HepG2 (cell line): ENCODE measurements around the gene KRTAP3-3. TPM values are rescaled to one million over a fixed set of nuclear protein-coding genes. Genes with fewer than 3 reads are reported as not detected.

Source experiments
- ERF ChIP-seq: IDR thresholded peaks from 2 replicates; pipeline ENCODE4 v1.6.1; 2018; ENCODE audit warnings: missing biosample characterization, missing genetic modification reagents
- HHEX ChIP-seq: IDR thresholded peaks from 2 replicates; pipeline ENCODE4 v1.6.1; 2016; ENCODE audit warnings: control low read depth
- HMG20A ChIP-seq: IDR thresholded peaks from 2 replicates; pipeline ENCODE4 v1.6.1; 2016; ENCODE audit warnings: borderline replicate concordance
- HNRNPH1 ChIP-seq: fragments of 200-400 bp; formaldehyde crosslinking; optimal IDR thresholded peaks from 2 replicates; pipeline ENCODE3; 2017; ENCODE audit warnings: mild to moderate bottlenecking, low read depth, low read length
- HNRNPL ChIP-seq: fragments of 200-400 bp; formaldehyde crosslinking; IDR thresholded peaks from 2 replicates; pipeline ENCODE4 v1.6.1; 2017; ENCODE audit warnings: mild to moderate bottlenecking, low read depth, low read length
- HOXA5 ChIP-seq: sonication (generic); formaldehyde crosslinking; IDR thresholded peaks from 2 replicates; pipeline ENCODE4 v1.4.0; 2020; ENCODE audit warnings: missing genetic modification reagents
- IKZF1 ChIP-seq: fragments of 450-650 bp; IDR thresholded peaks from 2 replicates; pipeline ENCODE4 v1.7.1; 2016
- MIER2 ChIP-seq: IDR thresholded peaks from 2 replicates; pipeline ENCODE4 v1.6.1; 2016; ENCODE audit warnings: missing biosample characterization, missing genetic modification reagents
- RFX5 ChIP-seq: IDR thresholded peaks from 2 replicates; pipeline ENCODE4 v1.6.1; 2011; ENCODE audit warnings: low read depth, low read length, improper control_type of control experiment
- RXRB ChIP-seq: IDR thresholded peaks from 2 replicates; pipeline ENCODE4 v1.6.1; 2016; ENCODE audit warnings: borderline replicate concordance, missing genetic modification reagents, missing compliant biosample characterization
- TCF7 ChIP-seq: sonication (generic); IDR thresholded peaks from 2 replicates; pipeline ENCODE4 v1.6.1; 2016; ENCODE audit warnings: antibody characterized with exemption, low read depth
- ZKSCAN8 ChIP-seq: IDR thresholded peaks from 2 replicates; pipeline ENCODE4 v1.6.1; 2016; ENCODE audit warnings: borderline replicate concordance, missing genetic modification reagents, missing compliant biosample characterization
- ZNF468 ChIP-seq: sonication (generic); formaldehyde crosslinking; IDR thresholded peaks from 2 replicates; pipeline ENCODE4 v1.8.0; 2022; ENCODE audit warnings: mild to moderate bottlenecking, moderate library complexity, missing genetic modification reagents
- ZNF556 ChIP-seq: sonication (generic); formaldehyde crosslinking; IDR thresholded peaks from 2 replicates; pipeline ENCODE4 v1.4.0; 2020; ENCODE audit warnings: mild to moderate bottlenecking, missing genetic modification reagents, borderline replicate concordance
- ZNF737 ChIP-seq: sonication (generic); formaldehyde crosslinking; IDR thresholded peaks from 2 replicates; pipeline ENCODE4 v1.5.0; 2020; ENCODE audit warnings: missing genetic modification reagents, mild to moderate bottlenecking, borderline replicate concordance
- ZNF772 ChIP-seq: sonication (generic); formaldehyde crosslinking; IDR thresholded peaks from 2 replicates; pipeline ENCODE4 v1.5.0; 2020; ENCODE audit warnings: mild to moderate bottlenecking, missing genetic modification reagents
- ZSCAN25 ChIP-seq: sonication (generic); formaldehyde crosslinking; IDR thresholded peaks from 2 replicates; pipeline ENCODE4 v1.8.0; 2022; ENCODE audit warnings: mild to moderate bottlenecking, missing genetic modification reagents
- polyA plus RNA-seq, 8 experiments: library from polyadenylated mRNA; depleted of rRNA in 3 of 8; stranded (reverse) in 7 of 8; unstranded in 1 of 8; fragments of >200 nt; fragmentation: Illumina TruSeq in 4 of 8; extraction: Trizol in 4 of 8; gene quantifications; 2 replicates each; pipeline versions ENCODE4 v1.2.1 to v1.2.3, GENCODE V29; 2011 to 2016; ENCODE audit warnings: low read depth in 4 of 8, missing spikeins in 1 of 8, mixed read lengths in 1 of 8; ENCODE audit not compliant: insufficient read depth in 1 of 8
- total RNA-seq, 5 experiments: library from RNA; depleted of rRNA; stranded (reverse); fragments of >200 nt; fragmentation: Illumina TruSeq; extraction: Trizol; gene quantifications; 2 replicates each; pipeline ENCODE4 v1.2.3, GENCODE V29; 2016; ENCODE audit warnings: low read depth in 1 of 5
- TF ChIP-seq, protein P1 (sequence below): sonication (generic); formaldehyde crosslinking; IDR thresholded peaks from 2 replicates; pipeline ENCODE4 v1.5.0; 2020; ENCODE audit warnings: mild to moderate bottlenecking, missing genetic modification reagents, borderline replicate concordance
- TF ChIP-seq, protein P2 (sequence below): IDR thresholded peaks from 2 replicates; pipeline ENCODE4 v1.6.1; 2016; ENCODE audit warnings: low read depth
- TF ChIP-seq, protein P3 (sequence below): sonication (generic); formaldehyde crosslinking; IDR thresholded peaks from 2 replicates; pipeline ENCODE4 v1.4.0; 2020; ENCODE audit warnings: missing genetic modification reagents
- TF ChIP-seq, protein P4 (sequence below): sonication (generic); formaldehyde crosslinking; IDR thresholded peaks from 2 replicates; pipeline ENCODE4 v1.5.0; 2020; ENCODE audit warnings: missing genetic modification reagents
- TF ChIP-seq, protein P5 (sequence below): sonication (generic); formaldehyde crosslinking; IDR thresholded peaks from 2 replicates; pipeline ENCODE4 v1.4.0; 2020; ENCODE audit warnings: missing genetic modification reagents

KRTAP3-3 gene
- total and polyA plus RNA-seq, 2 of the 13 experiments (the other 11 are each of a cell fraction or from before 2014, with no cell fraction given), result not detected

DNA sequence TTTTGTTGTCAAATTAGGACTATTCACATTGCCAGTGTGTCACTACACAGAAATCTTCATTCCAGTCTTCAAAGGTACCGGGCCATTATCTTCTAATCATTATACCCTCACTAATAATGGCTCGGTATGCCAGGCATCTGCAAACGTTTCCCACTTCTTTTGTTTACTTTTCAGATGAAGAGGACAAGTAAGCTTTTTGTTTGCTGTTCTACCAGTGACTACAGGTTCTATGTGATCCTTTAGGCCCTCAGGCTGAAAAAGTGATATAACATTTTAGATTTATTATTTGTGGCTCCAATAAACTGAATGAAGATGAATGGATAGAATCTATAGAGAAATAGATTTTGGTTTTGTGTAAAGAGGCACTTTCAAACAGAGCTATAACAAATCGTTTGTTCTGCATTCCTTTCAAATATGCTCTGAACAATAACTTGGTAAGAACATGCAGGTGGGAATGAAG, 15.4 kb upstream of the KRTAP3-3 start (continued):
- TF ChIP-seq, protein P1, sequence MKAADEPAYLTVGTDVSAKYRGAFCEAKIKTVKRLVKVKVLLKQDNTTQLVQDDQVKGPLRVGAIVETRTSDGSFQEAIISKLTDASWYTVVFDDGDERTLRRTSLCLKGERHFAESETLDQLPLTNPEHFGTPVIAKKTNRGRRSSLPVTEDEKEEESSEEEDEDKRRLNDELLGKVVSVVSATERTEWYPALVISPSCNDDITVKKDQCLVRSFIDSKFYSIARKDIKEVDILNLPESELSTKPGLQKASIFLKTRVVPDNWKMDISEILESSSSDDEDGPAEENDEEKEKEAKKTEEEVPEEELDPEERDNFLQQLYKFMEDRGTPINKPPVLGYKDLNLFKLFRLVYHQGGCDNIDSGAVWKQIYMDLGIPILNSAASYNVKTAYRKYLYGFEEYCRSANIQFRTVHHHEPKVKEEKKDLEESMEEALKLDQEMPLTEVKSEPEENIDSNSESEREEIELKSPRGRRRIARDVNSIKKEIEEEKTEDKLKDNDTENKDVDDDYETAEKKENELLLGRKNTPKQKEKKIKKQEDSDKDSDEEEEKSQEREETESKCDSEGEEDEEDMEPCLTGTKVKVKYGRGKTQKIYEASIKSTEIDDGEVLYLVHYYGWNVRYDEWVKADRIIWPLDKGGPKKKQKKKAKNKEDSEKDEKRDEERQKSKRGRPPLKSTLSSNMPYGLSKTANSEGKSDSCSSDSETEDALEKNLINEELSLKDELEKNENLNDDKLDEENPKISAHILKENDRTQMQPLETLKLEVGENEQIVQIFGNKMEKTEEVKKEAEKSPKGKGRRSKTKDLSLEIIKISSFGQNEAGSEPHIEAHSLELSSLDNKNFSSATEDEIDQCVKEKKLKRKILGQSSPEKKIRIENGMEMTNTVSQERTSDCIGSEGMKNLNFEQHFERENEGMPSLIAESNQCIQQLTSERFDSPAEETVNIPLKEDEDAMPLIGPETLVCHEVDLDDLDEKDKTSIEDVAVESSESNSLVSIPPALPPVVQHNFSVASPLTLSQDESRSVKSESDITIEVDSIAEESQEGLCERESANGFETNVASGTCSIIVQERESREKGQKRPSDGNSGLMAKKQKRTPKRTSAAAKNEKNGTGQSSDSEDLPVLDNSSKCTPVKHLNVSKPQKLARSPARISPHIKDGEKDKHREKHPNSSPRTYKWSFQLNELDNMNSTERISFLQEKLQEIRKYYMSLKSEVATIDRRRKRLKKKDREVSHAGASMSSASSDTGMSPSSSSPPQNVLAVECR (CRISPR knock-in tag), result no peak
- TF ChIP-seq, protein P2, sequence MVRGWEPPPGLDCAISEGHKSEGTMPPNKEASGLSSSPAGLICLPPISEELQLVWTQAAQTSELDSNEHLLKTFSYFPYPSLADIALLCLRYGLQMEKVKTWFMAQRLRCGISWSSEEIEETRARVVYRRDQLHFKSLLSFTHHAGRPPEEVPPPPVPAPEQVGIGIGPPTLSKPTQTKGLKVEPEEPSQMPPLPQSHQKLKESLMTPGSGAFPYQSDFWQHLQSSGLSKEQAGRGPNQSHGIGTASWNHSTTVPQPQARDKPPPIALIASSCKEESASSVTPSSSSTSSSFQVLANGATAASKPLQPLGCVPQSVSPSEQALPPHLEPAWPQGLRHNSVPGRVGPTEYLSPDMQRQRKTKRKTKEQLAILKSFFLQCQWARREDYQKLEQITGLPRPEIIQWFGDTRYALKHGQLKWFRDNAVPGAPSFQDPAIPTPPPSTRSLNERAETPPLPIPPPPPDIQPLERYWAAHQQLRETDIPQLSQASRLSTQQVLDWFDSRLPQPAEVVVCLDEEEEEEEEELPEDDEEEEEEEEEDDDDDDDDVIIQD (CRISPR knock-in tag), result peak; percentile 77; the same call in 1 of the 2 replicates
- peak; percentile 69 for TF ChIP-seq ERF (CRISPR knock-in tag)
- TF ChIP-seq ZKSCAN8, result 0 out of 2 replicates have a peak, but pooled peaks have one; percentile 67
- TF ChIP-seq HNRNPH1, result no peak
- TF ChIP-seq ZNF772 (CRISPR knock-in tag), result 0 out of 2 replicates have a peak, but pooled peaks have one; percentile 52
- TF ChIP-seq HMG20A (CRISPR knock-in tag), result peak; percentile 96; the same call in 1 of the 2 replicates
- TF ChIP-seq RFX5, result no peak
- peak; percentile 84 for TF ChIP-seq RXRB (CRISPR knock-in tag)
- TF ChIP-seq ZNF737 (CRISPR knock-in tag), result no peak
- peak; percentile 91 for TF ChIP-seq HHEX (CRISPR knock-in tag)
- peak; percentile 98 for TF ChIP-seq TCF7
- TF ChIP-seq, protein P3, sequence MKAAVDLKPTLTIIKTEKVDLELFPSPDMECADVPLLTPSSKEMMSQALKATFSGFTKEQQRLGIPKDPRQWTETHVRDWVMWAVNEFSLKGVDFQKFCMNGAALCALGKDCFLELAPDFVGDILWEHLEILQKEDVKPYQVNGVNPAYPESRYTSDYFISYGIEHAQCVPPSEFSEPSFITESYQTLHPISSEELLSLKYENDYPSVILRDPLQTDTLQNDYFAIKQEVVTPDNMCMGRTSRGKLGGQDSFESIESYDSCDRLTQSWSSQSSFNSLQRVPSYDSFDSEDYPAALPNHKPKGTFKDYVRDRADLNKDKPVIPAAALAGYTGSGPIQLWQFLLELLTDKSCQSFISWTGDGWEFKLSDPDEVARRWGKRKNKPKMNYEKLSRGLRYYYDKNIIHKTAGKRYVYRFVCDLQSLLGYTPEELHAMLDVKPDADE (CRISPR knock-in tag), result no peak
- 0 out of 2 replicates have a peak, but pooled peaks have one; percentile 25 for TF ChIP-seq HOXA5
- TF ChIP-seq, protein P4, sequence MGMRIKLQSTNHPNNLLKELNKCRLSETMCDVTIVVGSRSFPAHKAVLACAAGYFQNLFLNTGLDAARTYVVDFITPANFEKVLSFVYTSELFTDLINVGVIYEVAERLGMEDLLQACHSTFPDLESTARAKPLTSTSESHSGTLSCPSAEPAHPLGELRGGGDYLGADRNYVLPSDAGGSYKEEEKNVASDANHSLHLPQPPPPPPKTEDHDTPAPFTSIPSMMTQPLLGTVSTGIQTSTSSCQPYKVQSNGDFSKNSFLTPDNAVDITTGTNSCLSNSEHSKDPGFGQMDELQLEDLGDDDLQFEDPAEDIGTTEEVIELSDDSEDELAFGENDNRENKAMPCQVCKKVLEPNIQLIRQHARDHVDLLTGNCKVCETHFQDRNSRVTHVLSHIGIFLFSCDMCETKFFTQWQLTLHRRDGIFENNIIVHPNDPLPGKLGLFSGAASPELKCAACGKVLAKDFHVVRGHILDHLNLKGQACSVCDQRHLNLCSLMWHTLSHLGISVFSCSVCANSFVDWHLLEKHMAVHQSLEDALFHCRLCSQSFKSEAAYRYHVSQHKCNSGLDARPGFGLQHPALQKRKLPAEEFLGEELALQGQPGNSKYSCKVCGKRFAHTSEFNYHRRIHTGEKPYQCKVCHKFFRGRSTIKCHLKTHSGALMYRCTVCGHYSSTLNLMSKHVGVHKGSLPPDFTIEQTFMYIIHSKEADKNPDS (CRISPR knock-in tag), result no peak
- TF ChIP-seq, protein P5, sequence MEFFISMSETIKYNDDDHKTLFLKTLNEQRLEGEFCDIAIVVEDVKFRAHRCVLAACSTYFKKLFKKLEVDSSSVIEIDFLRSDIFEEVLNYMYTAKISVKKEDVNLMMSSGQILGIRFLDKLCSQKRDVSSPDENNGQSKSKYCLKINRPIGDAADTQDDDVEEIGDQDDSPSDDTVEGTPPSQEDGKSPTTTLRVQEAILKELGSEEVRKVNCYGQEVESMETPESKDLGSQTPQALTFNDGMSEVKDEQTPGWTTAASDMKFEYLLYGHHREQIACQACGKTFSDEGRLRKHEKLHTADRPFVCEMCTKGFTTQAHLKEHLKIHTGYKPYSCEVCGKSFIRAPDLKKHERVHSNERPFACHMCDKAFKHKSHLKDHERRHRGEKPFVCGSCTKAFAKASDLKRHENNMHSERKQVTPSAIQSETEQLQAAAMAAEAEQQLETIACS, result no peak
- TF ChIP-seq IKZF1, result no peak
- no peak for TF ChIP-seq ZSCAN25
- TF ChIP-seq HNRNPL, result no peak
- 0 out of 2 replicates have a peak, but pooled peaks have one; percentile 42 for TF ChIP-seq MIER2 (CRISPR knock-in tag)
- TF ChIP-seq ZNF468 (CRISPR knock-in tag), result no peak
- no peak for TF ChIP-seq ZNF556 (CRISPR knock-in tag)
